Ureter (tissue), 1 donor: ENCODE measurements around the gene ARID3A. TPM values are rescaled to one million over a fixed set of nuclear protein-coding genes. Genes with fewer than 3 reads are reported as not detected.
"Not testable (repeated sequence)": the region's sequence is repeated elsewhere in the genome, so short reads cannot be mapped to it uniquely, and the experiment has no call there.

Experiments
- DNase-seq: peaks from one replicate; pipeline ENCODE4 v3.0.0-alpha.2; 2020; ENCODE audit warnings: low spot score
- total RNA-seq: library from RNA; stranded (reverse); gene quantifications from one replicate; pipeline ENCODE4 v1.2.4, GENCODE V29; 2023
- donor health status: DM: yes; HTN: yes; CAD: no.

ARID3A gene
- total RNA-seq, 1 donor from 2014 or later: 8.4 TPM

DNA sequence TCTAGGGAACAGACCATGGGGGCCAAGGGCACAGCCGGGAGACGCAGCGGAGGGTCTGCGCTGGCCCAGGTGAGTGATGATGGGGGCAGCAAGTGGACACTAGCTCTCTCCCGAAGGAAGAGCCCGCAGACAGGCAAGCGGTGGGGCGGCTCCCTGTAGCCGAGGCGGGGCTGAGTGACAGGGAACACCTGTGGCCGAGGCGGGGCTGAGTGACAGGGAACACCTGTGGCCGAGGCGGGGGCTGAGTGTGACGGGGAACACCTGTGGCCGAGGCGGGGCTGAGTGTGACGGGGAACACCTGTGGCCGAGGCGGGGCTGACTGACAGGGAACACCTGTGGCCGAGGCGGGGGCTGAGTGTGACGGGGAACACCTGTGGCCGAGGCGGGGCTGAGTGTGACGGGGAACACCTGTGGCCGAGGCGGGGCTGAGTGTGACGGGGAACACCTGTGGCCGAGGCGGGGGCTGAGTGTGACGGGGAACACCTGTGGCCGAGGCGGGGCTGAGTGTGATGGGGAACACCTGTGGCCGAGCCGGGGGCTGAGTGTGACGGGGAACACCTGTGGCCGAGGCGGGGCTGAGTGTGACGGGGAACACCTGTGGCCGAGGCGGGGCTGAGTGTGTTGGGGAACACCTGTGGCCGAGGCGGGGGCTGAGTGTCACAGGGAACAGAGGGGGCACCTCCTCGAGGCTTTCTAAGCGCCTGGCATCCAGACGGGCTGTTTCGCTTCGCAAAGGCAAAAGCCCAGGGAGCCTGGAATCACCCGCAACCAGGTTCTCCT is 34.2 kb upstream of the ARID3A start:
- not testable (repeated sequence) for DNase-seq

DNA sequence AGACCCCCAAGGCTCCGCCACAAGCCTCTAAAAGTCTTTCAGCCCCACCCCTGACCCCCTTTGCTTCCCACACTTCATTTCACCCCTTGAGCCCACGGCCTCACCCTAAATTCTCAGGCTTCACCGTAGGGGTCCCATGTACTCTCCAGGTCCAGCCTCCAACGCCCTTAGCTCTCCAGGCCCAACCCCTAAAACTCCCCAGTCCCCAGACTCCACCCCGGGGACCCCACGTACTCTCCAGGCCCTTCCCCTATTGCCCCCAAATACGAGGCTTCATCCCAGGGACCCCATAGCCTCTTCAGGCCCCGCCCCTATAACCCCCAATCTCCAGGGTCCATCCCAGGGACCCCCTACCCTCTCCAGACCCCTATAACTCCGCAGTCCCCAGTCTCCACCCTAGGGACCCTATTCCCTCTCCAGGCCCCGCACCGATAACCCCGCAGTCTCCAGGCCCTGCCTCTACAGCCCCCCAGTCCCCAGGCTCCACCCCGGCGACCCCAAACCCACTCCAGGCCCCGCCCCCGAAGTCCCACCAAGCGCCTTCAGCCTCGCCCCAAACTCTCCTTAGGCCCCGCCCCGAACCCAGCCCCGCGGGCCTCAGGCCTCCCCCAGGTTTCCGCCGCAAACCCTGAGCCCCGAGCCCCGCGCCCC is 33.5 kb upstream of the ARID3A start:
- DNase-seq: no peak

DNA sequence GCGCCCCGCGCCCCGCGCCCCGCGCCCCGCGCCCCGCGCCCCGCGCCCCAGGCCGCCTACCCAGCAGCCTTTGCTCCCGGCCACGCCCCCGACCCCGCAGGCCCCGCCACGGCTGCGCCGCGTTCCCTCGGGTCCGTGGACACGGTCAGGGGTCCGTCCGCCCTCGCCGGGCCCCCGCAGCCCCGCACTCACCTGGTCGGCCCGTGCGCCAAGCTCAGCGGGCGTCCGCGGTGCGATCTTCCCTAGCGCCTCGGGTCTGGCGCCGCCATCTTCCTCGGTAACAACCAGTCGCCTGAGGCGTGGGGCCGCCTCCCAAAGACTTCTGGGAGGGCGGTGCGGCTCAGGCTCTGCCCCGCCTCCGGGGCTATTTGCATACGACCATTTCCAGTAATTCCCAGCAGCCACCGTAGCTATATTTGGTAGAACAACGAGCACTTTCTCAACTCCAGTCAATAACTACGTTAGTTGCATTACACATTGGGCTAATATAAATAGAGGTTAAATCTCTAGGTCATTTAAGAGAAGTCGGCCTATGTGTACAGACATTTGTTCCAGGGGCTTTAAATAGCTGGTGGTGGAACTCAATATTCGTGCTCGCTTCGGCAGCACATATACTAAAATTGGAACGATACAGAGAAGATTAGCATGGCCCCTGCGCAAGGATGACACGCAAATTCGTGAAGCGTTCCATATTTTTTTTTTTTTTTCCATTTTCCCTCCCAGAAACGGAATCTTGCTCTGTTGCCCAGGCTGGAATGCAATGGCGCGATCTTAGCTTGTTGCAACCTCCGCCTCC is 32.7 kb upstream of the ARID3A start, which contains the start of the genes MED16 and RNU6-9:
Gene MED16, minus strand, starts transcription at position 294 of the 796 bp plus-strand sequence. CDS start 2,056 bp downstream, outside the sequence.
Gene RNU6-9, plus strand, starts transcription at position 591 of the 796 bp plus-strand sequence.
- peak; percentile 93 for DNase-seq

DNA sequence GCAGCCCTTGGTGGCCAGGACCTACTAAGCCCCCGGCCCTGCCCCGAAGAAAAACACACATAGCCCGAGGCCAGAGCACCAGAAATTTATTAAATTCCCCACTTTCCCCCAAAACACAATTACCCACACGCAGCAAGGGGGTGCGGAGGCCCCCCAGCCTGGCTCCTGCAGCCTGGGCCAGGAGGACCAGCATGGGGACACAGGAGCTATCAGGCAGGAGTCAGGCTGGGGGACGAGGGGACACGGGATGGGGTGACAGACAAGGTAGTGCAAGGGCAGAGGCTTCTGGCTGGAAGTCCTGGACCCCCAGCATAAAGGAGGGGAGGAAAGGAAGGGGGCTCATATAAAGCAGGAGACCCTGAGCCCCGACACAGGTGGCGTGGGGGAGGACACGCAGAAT is 29.4 kb upstream of the ARID3A start:
- DNase-seq: no peak

DNA sequence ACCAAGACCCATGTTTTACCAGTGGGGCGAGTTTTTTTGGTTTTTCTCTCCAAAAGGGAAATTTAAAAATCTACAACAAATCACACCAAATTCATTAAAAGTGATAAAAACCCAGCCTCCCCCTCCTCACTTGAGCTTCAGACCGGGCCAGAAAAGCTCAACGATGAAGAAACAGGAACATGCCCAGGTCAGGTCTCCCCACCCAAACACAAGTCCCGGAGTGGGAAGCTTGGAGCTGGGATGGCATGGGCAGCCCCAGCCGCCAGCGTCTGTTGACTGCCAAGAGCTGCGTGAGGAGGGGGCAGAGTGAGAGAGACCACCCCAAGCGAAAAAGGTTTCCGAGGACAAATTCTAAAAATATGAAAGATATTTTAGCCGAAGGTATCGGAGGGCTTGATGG is 28.8 kb upstream of the ARID3A start:
- DNase-seq: no peak

DNA sequence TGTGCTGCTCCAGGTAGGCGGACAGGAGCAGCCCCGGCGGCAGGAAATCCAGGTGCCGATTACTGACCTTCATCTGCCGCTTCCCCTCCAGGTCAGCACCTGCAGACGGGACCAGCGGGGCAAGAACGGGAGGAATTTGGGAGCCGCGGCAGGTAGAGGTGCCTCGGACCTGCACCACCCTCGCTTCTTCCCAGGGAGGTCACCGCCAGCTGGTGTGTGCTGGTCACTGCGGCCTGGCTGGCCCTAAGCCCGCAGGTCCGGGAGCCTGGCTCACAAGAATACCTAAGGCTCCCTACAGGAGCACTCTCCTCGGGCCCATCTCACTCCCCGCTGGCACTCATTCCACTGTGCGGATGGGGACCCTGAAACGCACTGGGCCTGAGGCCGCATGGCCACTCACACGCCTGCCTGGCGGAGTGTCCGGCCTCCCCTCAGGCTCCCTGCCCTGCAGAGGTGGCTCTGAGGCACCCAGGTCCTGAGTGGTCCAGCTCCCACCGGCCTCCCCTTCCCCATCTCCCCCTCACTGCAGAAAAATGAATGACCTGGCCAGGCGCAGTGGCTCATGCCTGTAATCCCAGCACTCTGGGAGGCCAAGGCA is 28.3 kb upstream of the ARID3A start:
- no peak for DNase-seq

DNA sequence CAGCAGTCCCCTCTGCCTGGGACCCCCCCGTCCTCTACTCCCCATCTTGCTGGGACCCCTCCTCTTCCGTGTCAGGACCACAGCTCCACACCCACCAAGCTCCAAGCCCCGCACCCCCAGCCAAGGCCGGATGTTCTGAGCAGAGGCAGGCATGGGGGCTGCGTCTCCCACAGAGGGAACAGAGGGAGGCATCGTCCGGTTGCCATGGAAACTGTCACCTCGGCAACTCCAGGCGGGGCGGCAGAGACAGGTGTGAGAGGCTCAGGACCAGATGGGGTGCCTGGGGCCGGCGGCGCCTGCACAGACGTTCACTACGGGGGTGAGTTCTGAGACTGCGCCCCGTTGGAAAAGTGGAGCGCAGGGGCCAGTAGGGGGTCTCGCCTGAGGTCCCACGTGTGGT is 27.2 kb upstream of the ARID3A start:
- no peak for DNase-seq

DNA sequence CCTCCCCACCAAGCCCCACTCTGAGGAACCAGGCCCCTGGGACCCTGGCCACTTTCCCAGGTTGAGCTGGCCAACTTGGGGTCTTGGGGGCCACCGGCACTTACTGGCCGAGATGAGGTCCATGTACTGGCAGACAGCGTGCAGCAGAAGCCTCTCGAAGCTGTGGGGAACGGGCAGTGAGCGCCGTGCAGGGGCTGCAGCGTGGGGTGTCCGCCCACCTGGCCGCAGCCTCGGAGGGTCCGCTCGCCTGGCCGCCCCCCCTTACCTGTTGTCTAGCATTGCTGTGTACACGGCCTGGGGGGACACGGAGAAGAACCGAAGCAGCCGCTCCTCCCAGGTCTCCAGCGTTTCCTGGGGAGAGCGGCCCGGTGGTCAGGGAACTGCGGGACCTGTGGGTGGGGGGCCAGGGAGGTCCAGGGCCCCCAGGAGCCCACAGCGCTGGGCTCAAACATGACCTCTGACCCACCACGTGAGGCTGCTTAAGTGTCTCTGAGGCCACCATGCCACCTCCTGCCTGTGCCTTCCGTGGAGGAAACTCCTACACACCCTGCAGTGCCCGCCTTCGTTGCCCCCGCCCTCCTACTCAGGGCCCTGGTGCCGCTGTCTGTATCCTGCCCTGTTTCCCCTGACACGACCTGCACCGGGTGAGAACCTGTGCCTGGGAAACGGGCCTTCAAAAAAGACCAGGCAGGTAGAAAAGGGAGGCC is 26.3 kb upstream of the ARID3A start:
- no peak for DNase-seq

DNA sequence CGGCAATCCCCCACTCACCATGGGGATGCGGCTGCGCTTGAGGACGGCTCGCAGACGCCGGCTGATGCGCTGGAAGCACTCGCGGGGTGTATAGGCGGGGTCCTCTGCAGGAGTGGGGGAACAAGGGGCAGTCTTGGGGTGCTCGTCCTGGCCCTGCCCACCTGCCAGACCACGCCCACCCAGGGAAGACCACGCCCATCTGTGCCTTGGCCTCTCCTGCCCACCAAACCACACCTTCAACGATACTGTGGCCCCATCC is 25.9 kb upstream of the ARID3A start:
- DNase-seq: no peak

DNA sequence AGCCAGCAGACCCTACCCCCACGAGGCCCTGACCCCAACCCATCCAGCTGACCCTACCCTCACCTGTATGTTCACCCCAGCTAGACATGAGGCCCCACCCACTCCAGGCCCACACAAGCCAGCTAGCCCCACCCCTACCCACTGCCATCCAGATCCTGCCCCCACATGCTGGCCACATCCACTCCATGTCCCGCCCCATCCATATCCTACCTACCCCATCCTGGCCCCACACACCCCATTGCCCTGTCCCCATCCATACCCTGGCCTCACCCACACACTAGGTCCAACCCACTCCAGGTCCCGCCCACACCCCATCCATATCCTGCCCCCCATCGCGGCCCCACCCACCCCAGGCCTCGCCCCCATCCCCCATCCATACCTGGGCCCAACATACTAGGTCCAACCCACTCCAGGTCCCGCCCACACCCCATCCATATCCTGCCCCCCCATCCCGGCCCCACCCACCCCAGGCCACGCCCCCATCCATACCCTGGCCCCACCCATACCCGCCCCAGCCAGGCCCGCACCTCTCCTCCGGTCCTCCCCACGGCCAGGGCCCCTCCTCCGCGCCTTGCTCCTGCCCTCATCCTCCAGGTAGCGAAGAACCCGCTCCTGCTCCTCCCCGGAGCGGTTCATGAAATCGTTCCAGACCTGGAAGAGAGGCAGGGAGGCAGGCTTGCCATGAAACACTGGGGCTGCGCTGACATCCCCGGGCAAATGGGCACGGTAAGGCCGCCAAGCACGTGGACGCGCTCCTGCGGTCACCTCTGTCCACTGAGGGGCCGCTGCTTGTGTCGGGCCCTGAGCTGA is 25.3 kb upstream of the ARID3A start:
- DNase-seq: no peak

DNA sequence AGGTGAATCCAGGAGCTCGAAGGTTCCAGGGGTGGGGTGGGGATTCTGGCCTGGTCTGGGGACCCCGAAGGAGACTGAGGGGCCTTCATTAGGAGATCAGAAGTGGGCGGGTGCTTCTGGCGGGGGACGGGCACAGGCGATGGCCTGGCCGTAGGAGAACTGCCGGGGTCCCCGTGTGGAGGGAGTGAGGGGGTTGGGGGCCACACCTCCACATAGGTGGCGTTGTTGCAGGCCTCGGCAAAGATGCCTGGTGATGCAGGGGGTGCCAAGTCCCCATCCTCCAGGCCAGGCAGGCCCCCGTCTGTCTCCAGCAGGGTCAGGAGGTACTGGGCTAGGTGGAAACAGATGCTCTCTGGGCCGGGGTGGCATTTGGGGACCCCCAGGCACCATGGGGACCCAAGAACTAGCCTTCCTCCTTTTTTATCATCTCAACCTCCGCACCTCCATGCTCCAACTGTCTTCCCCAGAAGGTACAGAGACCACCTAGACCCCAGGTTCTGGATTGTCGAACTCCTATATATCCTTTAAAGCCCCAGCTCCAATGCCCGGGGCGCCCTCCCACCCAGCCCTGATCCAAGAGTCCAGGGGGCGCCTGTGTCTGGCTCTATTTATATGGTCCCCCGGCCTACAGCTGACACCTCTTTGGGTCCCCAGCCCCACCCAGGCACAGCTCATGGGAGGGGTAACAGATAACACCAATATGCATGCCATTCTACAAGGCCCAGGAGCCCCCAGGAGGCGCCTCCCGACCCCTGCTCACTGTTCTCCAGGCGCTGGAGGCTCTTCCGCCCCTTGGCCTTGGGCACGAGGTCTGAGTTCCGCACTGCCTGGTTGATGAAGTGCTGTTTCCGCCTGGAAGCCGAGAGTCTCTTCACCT is 24.4 kb upstream of the ARID3A start:
- no peak for DNase-seq

DNA sequence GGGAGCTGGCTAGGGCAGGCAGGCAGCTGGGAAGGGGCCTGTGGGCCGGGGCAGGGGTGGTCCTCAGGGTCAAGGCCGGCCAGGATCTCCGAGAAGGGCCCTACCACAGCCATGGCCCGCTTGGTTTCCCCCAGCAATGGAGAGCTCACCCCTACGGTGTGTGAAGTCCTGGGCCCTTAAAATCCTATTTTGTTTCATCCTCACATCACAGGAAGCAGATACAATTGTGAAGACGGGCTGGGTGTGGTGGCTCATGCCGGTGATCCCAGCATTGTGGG is 23.8 kb upstream of the ARID3A start:
- no peak for DNase-seq

DNA sequence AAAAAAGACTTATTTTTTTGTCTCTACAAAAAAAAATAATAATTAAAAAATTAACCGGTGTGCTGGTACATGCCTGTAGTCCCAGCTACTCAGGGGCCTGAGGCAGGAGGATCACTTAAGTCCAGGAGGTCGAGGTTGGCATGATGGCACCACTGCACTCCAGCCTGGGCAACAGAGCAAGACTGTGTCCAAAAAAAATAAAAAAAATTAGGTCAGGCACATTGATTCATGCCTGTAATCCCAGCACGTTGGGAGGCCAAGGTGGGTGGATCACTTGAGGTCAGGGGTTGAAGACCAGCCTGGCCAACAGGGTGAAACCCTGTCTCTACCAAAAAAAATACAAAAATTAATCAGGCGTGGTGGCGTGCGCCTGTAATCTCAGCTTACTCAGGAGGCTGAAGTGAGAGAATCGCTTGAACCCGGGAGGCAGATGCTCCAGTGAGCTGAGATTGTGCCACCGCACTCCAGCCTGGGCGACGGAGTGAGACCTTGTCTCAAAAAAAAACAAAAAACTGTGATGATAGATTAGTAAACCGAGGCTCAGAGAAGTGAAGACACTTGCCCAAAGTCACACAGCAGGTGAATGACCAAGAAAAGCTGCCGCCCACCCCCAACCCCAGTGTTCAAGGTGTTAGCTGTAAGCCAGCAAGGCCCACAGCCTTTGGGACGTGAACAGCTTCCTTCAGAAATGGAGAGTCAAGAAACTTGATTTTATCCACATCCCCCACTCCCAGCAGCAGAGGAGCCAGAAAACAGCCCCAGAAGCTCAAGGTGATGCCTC is 23.2 kb upstream of the ARID3A start:
- no peak for DNase-seq

DNA sequence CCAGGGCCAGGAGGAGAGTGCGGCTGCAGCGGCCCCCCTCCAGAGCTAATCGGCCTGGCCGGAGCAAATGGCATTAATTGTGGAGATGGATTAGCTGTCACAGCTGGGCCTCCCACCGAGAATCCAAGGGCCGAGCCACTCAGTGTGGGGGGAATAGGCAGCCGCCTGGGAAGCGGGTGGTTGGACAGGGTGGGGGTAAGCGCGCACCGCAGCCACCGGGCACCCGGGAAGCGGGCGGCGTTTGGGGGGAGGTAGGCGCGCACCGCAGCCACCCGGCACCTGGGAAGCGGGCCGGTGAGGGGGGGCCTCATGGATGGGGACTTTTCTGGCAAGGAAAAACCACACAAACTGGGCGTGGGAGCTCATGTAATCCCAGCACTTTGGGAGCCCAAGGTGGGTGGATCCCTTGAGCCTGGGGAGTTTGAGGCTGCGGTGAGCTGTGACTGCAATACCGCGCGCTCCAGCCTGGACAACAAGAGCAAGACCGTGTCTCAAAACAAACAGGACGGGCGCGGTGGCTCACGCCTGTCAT is 22.5 kb upstream of the ARID3A start:
- DNase-seq: no peak

DNA sequence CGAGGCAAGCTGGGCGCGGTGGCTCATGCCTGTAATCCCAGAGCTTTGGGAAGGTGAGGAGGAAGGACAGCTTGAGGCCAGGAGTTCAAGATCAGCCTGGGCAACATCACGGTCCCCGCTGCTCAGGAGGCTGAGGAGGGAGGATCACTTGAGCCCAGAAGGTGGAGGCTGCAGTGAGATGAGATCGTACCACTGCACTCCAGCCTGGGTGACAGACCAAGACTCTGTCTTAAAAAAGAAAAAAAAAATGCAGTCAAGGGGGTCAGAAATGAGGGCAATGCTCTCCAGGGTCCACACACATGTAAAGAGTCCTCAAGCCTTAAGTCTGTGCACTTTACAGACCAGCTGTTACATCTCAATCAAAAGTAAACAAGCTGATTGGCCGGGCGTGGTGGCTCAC is 21.3 kb upstream of the ARID3A start:
- DNase-seq: no peak

DNA sequence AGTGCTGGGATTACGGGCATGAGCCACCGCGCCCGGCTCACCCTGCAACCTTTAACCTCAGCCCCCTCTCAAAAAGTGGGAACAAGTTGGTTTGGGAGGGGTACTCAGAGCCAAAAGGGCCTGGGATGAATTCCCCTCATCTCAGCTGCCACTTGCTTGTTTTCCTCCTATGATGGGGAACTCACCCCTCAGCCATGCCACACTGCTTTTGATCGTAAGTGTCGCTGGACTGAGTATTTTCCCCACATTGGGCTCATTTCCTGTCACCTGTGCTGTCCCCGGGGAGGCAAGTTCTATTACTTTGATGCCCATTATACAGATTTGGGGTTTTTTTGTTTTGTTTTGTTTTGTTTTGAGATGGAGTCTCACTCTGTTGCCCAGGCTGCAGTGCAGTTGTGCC is 19.4 kb upstream of the ARID3A start:
- DNase-seq: no peak

DNA sequence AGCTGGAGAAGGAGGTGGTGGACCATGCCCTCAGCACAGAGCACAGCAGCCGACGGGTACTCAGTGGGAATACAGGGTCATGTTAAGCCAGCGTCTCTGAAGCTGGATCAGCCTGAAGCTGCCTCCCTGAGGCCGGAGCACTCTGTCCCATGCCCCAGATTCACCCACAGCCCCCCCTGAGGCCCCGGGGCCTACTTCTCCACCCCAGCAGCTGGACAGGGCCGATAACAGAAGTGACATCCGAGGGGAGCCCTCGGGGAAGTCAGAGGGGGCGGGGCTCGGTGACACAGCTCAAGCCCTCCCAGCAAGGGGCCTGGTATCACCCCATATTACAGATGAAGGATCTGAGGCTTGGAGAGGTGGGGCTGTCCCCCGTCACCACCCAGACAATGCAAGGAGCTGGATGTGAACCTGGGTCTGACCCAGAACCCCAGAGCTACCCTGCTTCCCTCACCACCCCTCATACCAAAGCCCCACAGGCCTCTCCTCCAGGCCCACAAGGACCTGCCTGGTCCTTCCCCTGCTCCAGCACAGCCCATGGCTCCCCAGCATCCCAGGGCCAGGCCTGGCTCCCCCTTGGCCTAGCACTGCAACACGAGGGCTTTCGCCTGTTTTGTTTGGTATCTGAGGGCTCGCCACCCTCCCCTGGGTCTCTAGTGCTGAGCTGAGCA is 18.5 kb upstream of the ARID3A start:
- no peak for DNase-seq

DNA sequence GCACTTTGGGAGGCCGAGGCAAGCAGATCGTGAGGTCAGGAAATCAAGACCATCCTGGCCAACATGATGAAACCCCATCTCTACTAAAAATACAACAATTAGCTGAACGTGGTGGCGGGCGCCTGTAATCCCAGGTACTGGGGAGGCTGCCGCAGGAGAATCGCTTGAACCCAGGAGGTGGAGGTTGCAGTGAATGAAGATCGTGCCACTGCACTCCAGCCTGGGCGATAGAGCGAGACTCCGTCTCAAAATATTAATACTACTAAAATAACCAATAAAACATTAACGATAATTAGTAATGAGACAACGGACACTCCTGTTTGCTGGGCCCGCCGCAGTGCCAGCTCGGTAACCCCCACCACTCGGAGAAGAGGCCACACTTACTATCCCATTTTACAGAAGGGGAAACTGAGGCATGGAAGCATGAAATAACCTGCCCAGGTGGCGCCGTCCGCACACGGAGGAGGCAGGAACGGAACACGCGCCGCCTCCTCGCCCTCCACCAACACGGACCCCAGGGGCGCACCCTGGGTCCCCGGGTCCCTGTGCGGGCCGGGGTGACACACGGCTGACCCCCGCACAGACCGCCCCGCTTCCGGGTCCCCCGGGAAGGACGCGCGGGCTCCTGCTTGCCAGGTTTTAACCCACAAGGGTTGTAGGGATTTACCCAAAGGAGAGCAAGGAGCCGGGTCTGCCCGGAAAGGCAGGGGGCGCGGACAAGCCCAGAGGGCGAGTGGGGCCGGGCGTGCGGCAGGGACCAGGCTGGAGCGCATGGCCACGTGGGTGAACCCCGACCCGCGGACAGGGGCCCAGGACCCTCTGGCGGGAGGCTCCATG is 14.4 kb upstream of the ARID3A start:
- no peak for DNase-seq
